Measurements from ENCODE around the gene ZBTB44.

The ZBTB44 gene

DNA sequence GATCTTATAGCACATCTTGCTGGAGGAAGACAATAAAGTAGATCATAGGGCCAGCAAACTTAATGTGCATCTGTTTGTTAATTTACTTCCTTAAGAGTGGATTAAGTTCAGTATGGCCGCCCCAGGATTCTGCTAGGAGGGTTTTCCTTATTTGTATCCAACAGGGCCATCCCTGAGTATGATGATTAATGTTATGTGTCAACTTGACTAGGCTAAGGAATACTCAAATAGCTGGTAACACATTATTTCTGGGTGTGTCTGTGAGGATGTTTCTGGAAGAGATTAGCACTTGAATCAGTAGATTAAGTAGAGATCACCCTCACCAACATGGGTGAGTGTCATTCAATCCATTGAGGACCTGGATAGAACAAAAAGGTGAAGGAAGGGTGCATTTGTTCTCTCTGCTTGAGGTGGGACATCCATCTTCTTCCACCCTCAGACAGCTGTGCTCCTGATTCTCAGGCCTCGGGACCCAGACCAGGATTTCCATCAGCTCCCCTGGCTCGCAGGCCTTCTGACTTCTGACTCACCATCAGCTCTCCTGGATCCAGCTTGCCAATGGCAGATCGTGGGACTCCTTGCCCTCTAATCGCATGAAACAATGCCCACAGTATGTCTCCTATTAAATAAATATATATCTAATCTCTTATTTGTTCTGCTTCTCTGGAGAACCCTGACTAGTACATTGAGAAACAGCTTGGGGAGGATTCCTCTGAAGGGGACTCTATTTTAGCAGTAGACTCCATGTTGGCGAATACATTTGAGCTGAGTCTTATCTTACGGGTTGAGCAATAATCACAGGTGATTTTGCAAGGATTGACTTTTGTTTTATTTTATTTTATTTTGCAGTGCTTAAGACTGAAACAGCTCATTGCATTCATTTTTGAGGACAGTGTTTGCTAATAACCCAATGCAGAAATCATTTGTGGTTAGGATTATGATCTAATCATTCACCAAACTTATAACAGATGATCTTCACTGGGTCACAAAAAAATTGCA, 9.0 kb upstream of the ZBTB44 start:
- TF ChIP-seq, protein P1, sequence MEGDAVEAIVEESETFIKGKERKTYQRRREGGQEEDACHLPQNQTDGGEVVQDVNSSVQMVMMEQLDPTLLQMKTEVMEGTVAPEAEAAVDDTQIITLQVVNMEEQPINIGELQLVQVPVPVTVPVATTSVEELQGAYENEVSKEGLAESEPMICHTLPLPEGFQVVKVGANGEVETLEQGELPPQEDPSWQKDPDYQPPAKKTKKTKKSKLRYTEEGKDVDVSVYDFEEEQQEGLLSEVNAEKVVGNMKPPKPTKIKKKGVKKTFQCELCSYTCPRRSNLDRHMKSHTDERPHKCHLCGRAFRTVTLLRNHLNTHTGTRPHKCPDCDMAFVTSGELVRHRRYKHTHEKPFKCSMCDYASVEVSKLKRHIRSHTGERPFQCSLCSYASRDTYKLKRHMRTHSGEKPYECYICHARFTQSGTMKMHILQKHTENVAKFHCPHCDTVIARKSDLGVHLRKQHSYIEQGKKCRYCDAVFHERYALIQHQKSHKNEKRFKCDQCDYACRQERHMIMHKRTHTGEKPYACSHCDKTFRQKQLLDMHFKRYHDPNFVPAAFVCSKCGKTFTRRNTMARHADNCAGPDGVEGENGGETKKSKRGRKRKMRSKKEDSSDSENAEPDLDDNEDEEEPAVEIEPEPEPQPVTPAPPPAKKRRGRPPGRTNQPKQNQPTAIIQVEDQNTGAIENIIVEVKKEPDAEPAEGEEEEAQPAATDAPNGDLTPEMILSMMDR (IDR thresholded peaks at IDR 0.05; ENCODE audit: borderline replicate concordance, insufficient read depth, low read depth, low read length): no peak
- H3K4me3 ChIP-seq (ENCODE audit: low read depth, low read length): no peak overlapping the region

DNA sequence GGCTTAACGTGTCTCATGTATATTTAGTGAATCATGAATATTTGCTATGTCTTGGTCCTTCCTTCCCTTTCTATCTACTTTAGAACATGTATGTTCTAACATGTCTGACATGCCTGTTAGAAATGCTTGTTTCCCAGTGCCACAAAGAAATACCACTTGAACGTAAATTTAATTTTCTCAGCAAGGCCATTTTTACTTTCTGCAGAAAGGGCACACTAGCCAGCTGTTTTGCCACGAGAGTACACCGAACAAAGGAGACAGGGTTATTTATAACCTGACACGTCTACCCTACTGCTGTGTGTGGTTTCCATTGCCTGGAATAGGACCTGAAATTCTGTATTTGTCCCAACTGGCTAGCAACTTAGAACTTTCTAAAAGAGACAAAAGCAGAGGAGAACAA, 7.4 kb upstream of the ZBTB44 start:
- H3K4me3 ChIP-seq (ENCODE audit: low read depth, low read length): no peak overlapping the region
- TF ChIP-seq, protein P1 (IDR thresholded peaks at IDR 0.05; ENCODE audit: borderline replicate concordance, insufficient read depth, low read depth, low read length): no peak

DNA sequence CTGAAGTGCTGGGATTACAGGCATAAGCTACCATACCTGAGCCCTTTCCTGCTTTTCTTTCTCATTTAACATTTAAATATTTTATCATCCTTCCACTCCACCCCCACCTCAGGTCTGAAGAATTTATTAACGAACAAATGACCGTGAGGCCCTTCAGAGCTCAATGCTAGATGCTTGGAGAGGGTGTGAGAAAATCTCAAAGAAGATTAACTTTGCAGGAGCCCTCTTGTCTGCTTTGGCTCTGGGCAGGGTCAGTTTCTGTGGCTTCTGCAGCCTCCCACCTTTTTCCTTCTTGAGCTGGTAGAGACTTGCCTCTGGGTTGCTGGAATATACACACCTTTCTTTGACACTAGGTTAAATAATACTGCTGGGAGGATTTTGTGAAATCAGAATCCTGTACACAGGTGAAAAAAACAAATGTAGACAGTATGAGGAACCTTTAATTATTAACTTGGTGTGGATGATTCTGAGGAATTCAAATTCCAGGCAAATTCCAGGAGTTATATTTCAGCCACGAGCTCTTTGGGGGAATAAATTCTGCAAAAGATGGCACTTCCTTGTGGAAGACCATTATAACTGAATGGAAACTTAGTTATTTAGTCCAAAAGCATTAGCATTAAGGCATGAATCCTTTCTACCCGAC, 3.4 kb upstream of the ZBTB44 start:
- TF ChIP-seq, protein P1 (IDR thresholded peaks at IDR 0.05; ENCODE audit: borderline replicate concordance, insufficient read depth, low read depth, low read length): no peak
- H3K4me3 ChIP-seq (ENCODE audit: low read depth, low read length): no peak overlapping the region

DNA sequence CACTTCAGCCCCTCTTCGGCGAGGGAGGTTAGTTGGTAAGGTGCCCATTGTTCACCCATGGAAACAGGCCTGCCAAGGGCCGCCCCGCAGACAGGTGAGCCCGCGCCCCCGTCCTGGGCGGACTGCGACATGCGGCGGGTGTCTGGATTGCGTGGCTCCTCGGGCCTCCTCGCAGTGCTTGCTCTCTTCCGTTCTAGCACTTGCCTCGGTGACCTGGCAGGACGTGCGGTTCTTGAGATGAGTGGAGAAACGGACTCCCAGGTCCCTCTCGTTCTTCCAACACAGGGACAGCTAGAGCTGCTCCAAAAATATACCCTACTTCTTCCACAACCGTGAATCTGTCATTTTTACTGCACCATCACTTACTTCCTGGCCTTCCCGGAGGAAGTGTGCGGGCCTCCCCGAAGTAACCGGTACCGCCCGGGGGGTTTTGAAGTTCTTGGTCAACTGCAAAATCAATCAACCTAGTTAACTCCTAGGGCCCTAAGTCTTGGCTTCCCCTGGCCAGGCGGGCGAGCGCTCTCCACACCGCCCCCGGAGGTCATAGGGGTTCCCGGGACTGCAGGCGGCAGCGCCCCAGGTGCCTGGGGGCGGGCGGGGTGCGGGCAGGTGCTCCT, 745 bp upstream of the ZBTB44 start:
- TF ChIP-seq, protein P1 (IDR thresholded peaks at IDR 0.05; ENCODE audit: borderline replicate concordance, insufficient read depth, low read depth, low read length): peak; percentile 56; the same call in 1 of the 2 replicates
- peak overlapping the region; percentile 53 for H3K4me3 ChIP-seq (ENCODE audit: low read depth, low read length)

DNA sequence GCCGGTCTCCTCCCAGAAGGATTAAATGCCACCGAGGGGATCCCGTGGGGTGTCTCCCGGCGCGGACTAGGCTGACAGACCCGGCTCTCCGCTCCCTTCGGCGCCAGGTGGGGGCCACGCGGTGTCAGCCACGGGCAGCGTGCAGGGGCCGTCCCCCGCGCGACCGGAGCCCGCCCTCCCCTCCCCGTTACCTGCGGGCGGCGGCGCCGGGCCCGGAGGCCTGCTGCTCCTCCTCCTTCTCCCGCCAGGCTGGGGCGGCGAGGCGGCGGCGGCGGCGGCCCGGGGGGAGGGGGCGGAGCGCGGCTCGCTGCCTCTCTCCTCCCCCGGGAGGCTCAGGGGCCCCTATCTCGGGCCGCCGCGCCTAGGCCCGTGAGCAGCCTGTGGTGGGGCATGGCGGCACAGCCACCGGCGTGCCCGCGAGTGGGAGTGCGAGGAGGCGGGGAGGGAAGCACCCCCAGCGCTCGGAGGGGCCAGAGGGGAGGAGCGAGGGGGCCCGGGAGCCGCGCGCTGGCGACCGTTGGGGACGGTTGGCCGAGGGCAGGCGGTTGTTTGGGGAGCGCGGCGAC, 450 bp downstream of the ZBTB44 start:
- TF ChIP-seq, protein P1 (IDR thresholded peaks at IDR 0.05; ENCODE audit: borderline replicate concordance, insufficient read depth, low read depth, low read length): no peak

DNA sequence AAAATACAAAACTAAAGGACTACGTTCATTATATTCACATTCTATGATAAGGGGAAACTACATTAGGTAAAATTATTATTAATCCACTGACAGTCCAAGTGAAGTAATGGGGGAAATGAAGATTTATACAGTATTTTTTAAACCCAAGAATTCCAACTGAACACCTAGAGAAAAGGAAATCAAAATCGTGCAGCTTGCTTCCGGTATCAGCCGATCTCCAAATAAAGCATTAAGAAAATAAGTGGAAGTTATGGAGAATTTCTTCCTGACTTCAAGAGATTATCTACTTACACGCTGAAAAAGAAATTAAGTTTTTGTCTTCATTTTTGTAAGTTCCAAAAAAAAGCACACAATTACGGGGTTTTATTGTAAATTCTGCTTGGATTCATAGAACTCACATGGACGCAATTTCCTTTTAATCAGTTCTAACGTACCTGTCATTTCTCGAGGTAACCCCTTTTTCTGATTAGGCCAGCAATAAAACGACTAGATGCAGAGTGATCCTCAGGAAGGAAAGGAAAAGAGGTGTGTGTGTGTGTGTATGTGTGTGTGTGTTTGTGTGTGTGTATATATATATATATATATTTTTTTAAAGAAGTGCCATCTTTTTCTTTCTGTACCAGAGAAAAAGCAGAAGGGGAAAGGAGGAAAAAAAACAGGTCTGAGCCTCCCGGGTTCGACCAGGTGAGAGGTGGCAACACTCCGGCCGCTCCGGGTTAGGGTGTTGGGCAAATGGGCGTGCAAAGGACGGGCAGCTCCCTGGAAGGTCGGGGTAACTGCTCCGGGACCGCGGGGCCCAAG, 1.1 kb downstream of the ZBTB44 start:
- TF ChIP-seq, protein P1 (IDR thresholded peaks at IDR 0.05; ENCODE audit: borderline replicate concordance, insufficient read depth, low read depth, low read length): no peak
- peak overlapping the region; percentile 89 for H3K4me3 ChIP-seq (ENCODE audit: low read depth, low read length)

More for the DNA sequence above, 450 bp downstream of the ZBTB44 start:
- peak overlapping the region; percentile 89 for H3K4me3 ChIP-seq (ENCODE audit: low read depth, low read length)
